ENCODE results near the gene GSE1.

- TF ChIP-seq CTCF (IDR thresholded peaks at IDR 0.05; ENCODE audit: poor library complexity) (no peak), EZH2 (IDR thresholded peaks at IDR 0.05; ENCODE audit: borderline replicate concordance) (no peak), EZH2phosphoT487 (IDR thresholded peaks at IDR 0.05; ENCODE audit: low read depth, severe bottlenecking, unreplicated experiment) (no peak)
These were observed 8.7 kb downstream of the GSE1 start for GRCh38 chr16:85621698-85622428.
